Muscle layer of colon (tissue), 2 donors: ENCODE results near the gene SUSD1.
"Not testable (repeated sequence)": the region's sequence is repeated elsewhere in the genome, so short reads cannot be mapped to it uniquely, and the experiment has no call there.

ENCODE experiments used
- H3K27ac ChIP-seq: one replicate; pipeline ENCODE4 v1.7.0; 2013; ENCODE audit warnings: low read depth, mild to moderate bottlenecking, low read length, moderate library complexity
- H3K27me3 ChIP-seq, 2 donors: one replicate each; pipeline ENCODE4 v1.7.0; 2013; ENCODE audit warnings: low read length in 2 of 2, mild to moderate bottlenecking in 2 of 2; ENCODE audit not compliant: insufficient read depth in 2 of 2, control insufficient read depth in 1 of 2
- H3K36me3 ChIP-seq: one replicate; pipeline ENCODE4 v1.7.0; 2013; ENCODE audit warnings: mild to moderate bottlenecking, low read length; ENCODE audit not compliant: insufficient read depth
- H3K4me1 ChIP-seq: one replicate; pipeline ENCODE4 v1.7.0; 2013; ENCODE audit warnings: mild to moderate bottlenecking, low read length; ENCODE audit not compliant: insufficient read depth
- H3K4me3 ChIP-seq, 2 donors: one replicate each; pipeline ENCODE4 v1.7.0; 2013; ENCODE audit warnings: low read length in 2 of 2, low read depth in 1 of 2, mild to moderate bottlenecking in 1 of 2, moderate library complexity in 1 of 2
- H3K9ac ChIP-seq: one replicate; pipeline ENCODE4 v1.7.0; 2013; ENCODE audit warnings: low read length
- H3K9me3 ChIP-seq: one replicate; pipeline ENCODE4 v1.7.0; 2013; ENCODE audit warnings: mild to moderate bottlenecking, low read length
- donor health status: abdominal sarcoma.
- donor health status: Adenocarcinoma of cecum.

The SUSD1 gene

GRCh38 chr9:112145886-112146285 lies 29.2 kb downstream of the SUSD1 start:
- H3K36me3 ChIP-seq = no peaks in the 10 kb centered on the region
- H3K27ac ChIP-seq = no peak overlapping the region

GRCh38 chr9:112144807-112145206 lies 30.3 kb downstream of the SUSD1 start:
- H3K36me3 ChIP-seq = no peaks in the 10 kb centered on the region
- no peaks in the 10 kb centered on the region for H3K4me1 ChIP-seq
- no peak overlapping the region for H3K27ac ChIP-seq
- H3K9me3 ChIP-seq = no peaks in the 10 kb centered on the region
- no peak overlapping the region for H3K4me3 ChIP-seq
- no peaks in the 10 kb centered on the region for H3K27me3 ChIP-seq
- H3K9ac ChIP-seq = no peak overlapping the region

More at GRCh38 chr9:112145886-112146285, 29.2 kb downstream of the SUSD1 start:
- no peaks in the 10 kb centered on the region for H3K4me1 ChIP-seq
- H3K9me3 ChIP-seq = no peaks in the 10 kb centered on the region
- H3K4me3 ChIP-seq = no peak overlapping the region
- H3K27me3 ChIP-seq = no peaks in the 10 kb centered on the region
- H3K9ac ChIP-seq = no peak overlapping the region

GRCh38 chr9:112142420-112142819 lies 32.7 kb downstream of the SUSD1 start:
- H3K4me3 ChIP-seq = no peak overlapping the region
- H3K27me3 ChIP-seq = no peaks in the 10 kb centered on the region
- no peaks in the 10 kb centered on the region for H3K36me3 ChIP-seq
- H3K27ac ChIP-seq = no peak overlapping the region
- no peak overlapping the region for H3K9ac ChIP-seq
- no peaks in the 10 kb centered on the region for H3K9me3 ChIP-seq
- H3K4me1 ChIP-seq = no peaks in the 10 kb centered on the region

- H3K4me1 ChIP-seq = no peaks in the 10 kb centered on the region
- H3K27me3 ChIP-seq = no peaks in the 10 kb centered on the region
- no peaks in the 10 kb centered on the region for H3K36me3 ChIP-seq
- no peaks in the 10 kb centered on the region for H3K9me3 ChIP-seq
- H3K27ac ChIP-seq = no peak overlapping the region
- no peak overlapping the region for H3K4me3 ChIP-seq
- no peak overlapping the region for H3K9ac ChIP-seq
Observed at GRCh38 chr9:112140936-112141335, 34.2 kb downstream of the SUSD1 start.

- Histone ChIP-seq H3K9me3 (peaks cover 7% of the 10 kb centered on the region), H3K36me3 (no peaks in the 10 kb centered on the region), H3K4me3 (no peak overlapping the region), H3K27ac (no peak overlapping the region), H3K9ac (no peak overlapping the region), H3K27me3 (no peaks in the 10 kb centered on the region), H3K4me1 (no peaks in the 10 kb centered on the region)
Observed at GRCh38 chr9:112137066-112137465, 38.0 kb downstream of the SUSD1 start.

GRCh38 chr9:112135706-112136105 lies 39.4 kb downstream of the SUSD1 start:
- Histone ChIP-seq H3K36me3 (no peaks in the 10 kb centered on the region), H3K27me3 (no peaks in the 10 kb centered on the region), H3K9ac (no peak overlapping the region), H3K4me1 (no peaks in the 10 kb centered on the region), H3K4me3 (no peak overlapping the region), H3K27ac (no peak overlapping the region), H3K9me3 (peaks cover 7% of the 10 kb centered on the region)

- not testable (repeated sequence) for H3K27ac ChIP-seq, H3K4me1 ChIP-seq, H3K9ac ChIP-seq, H3K4me3 ChIP-seq, H3K36me3 ChIP-seq, H3K27me3 ChIP-seq, H3K9me3 ChIP-seq
Observed at GRCh38 chr9:112133806-112134205, 41.3 kb downstream of the SUSD1 start.

GRCh38 chr9:112132356-112132755 lies 42.7 kb downstream of the SUSD1 start:
- no peak overlapping the region for H3K27ac ChIP-seq
- H3K36me3 ChIP-seq = no peaks in the 10 kb centered on the region

GRCh38 chr9:112130997-112131396 lies 44.1 kb downstream of the SUSD1 start:
- H3K4me1 ChIP-seq = no peaks in the 10 kb centered on the region
- no peaks in the 10 kb centered on the region for H3K27me3 ChIP-seq
- peaks cover 7% of the 10 kb centered on the region for H3K9me3 ChIP-seq
- no peaks in the 10 kb centered on the region for H3K36me3 ChIP-seq
- H3K4me3 ChIP-seq = no peak overlapping the region
- H3K9ac ChIP-seq = no peak overlapping the region
- H3K27ac ChIP-seq = no peak overlapping the region

More at GRCh38 chr9:112132356-112132755, 42.7 kb downstream of the SUSD1 start:
- no peaks in the 10 kb centered on the region for H3K4me1 ChIP-seq
- H3K9ac ChIP-seq = no peak overlapping the region
- H3K27me3 ChIP-seq = no peaks in the 10 kb centered on the region
- no peak overlapping the region for H3K4me3 ChIP-seq
- H3K9me3 ChIP-seq = peaks cover 7% of the 10 kb centered on the region

GRCh38 chr9:112130347-112130746 lies 44.8 kb downstream of the SUSD1 start:
- Histone ChIP-seq H3K36me3 (no peaks in the 10 kb centered on the region), H3K27ac (no peak overlapping the region), H3K4me3 (no peak overlapping the region), H3K9ac (no peak overlapping the region), H3K27me3 (no peaks in the 10 kb centered on the region), H3K9me3 (peaks cover 7% of the 10 kb centered on the region), H3K4me1 (no peaks in the 10 kb centered on the region)

- Histone ChIP-seq H3K27me3 (no peaks in the 10 kb centered on the region), H3K9me3 (peaks cover 7% of the 10 kb centered on the region), H3K4me3 (no peak overlapping the region), H3K4me1 (no peaks in the 10 kb centered on the region), H3K9ac (no peak overlapping the region), H3K27ac (no peak overlapping the region), H3K36me3 (no peaks in the 10 kb centered on the region)
Observed at GRCh38 chr9:112129246-112129645, 45.9 kb downstream of the SUSD1 start.

GRCh38 chr9:112128399-112128798 lies 46.7 kb downstream of the SUSD1 start:
- H3K9ac ChIP-seq, H3K27me3 ChIP-seq, H3K4me1 ChIP-seq, H3K27ac ChIP-seq, H3K9me3 ChIP-seq, H3K36me3 ChIP-seq, H3K4me3 ChIP-seq: not testable (repeated sequence)
